Fibroblast of villous mesenchyme (primary cell): Measurements from ENCODE around the gene EPB42. TPM values are rescaled to one million over a fixed set of nuclear protein-coding genes. Genes with fewer than 3 reads are reported as not detected.

Experiments
- DNase-seq: peaks from one replicate; pipeline ENCODE4 v3.0.0-alpha.2; 2010; ENCODE audit warnings: low read depth
- H3K4me3 ChIP-seq: 2 replicates; pipeline ENCODE4 v1.5.1; 2011; ENCODE audit warnings: low read depth, mild to moderate bottlenecking, low read length
- CTCF ChIP-seq: IDR thresholded peaks from 2 replicates; pipeline ENCODE4 v1.5.1; 2012; ENCODE audit warnings: low read depth, mild to moderate bottlenecking, low read length; ENCODE audit not compliant: insufficient read depth
- total RNA-seq: library from RNA; depleted of rRNA; stranded (reverse); fragments of >200 nt; gene quantifications from 2 replicates; pipeline ENCODE4 v1.2.3, GENCODE V29; 2012

EPB42 gene
- total RNA-seq, 1 donor, result not detected

- DNase-seq, result no peak
- TF ChIP-seq CTCF, result no peak
- H3K4me3 ChIP-seq, result no peak overlapping the region
Measured at GRCh38 chr15:43251185-43251870, 30.5 kb upstream of the EPB42 start.

GRCh38 chr15:43250785-43251184, 30.0 kb upstream of the EPB42 start:
- no peak for TF ChIP-seq CTCF
- H3K4me3 ChIP-seq, result no peak overlapping the region

GRCh38 chr15:43249699-43250203, 28.9 kb upstream of the EPB42 start:
- no peak overlapping the region for H3K4me3 ChIP-seq
- peak; percentile 33 for DNase-seq
- TF ChIP-seq CTCF, result no peak

More at GRCh38 chr15:43250785-43251184, 30.0 kb upstream of the EPB42 start:
- DNase-seq, result no peak

GRCh38 chr15:43249236-43249635, 28.4 kb upstream of the EPB42 start:
- TF ChIP-seq CTCF, result no peak
- no peak overlapping the region for H3K4me3 ChIP-seq
- no peak for DNase-seq

- no peak for DNase-seq
Measured at GRCh38 chr15:43246261-43246774, 25.5 kb upstream of the EPB42 start.

GRCh38 chr15:43244092-43244491, 23.3 kb upstream of the EPB42 start:
- no peak for TF ChIP-seq CTCF
- H3K4me3 ChIP-seq, result no peak overlapping the region
- no peak for DNase-seq

More at GRCh38 chr15:43246261-43246774, 25.5 kb upstream of the EPB42 start:
- TF ChIP-seq CTCF, result no peak
- no peak overlapping the region for H3K4me3 ChIP-seq
